MM.1S (cell line): ENCODE results near the gene EXOSC3.

Experiments used
- DNase-seq: peaks from one replicate; pipeline ENCODE4 v3.0.0-alpha.2; 2015
- H2AFZ ChIP-seq: fragments of 300-600 bp; sonication (generic); 2 replicates; pipeline ENCODE4 v1.6.0; 2016; ENCODE audit warnings: antibody characterized with exemption, low read length
- H3F3A ChIP-seq: fragments of 300-600 bp; sonication (generic); 2 replicates; pipeline ENCODE4 v1.6.1; 2016; ENCODE audit warnings: mild to moderate bottlenecking, antibody characterized with exemption, low read length, moderate library complexity, mixed read lengths; ENCODE audit not compliant: insufficient read depth
- H3K27ac ChIP-seq: fragments of 300-600 bp; sonication (generic); 2 replicates; pipeline ENCODE4 v1.5.1; 2016; ENCODE audit warnings: mild to moderate bottlenecking, low read length
- H3K27me3 ChIP-seq: fragments of 300-600 bp; sonication (generic); replicated peaks from 2 replicates; pipeline ENCODE4 v1.6.0; 2016; ENCODE audit warnings: low read length; ENCODE audit not compliant: insufficient read depth
- H3K36me3 ChIP-seq: fragments of 300-600 bp; sonication (generic); replicated peaks from 2 replicates; pipeline ENCODE4 v1.6.1; 2016; ENCODE audit warnings: mild to moderate bottlenecking, low read length, mixed read lengths; ENCODE audit not compliant: insufficient read depth
- H3K4me1 ChIP-seq: fragments of 300-600 bp; sonication (generic); 2 replicates; pipeline ENCODE4 v1.6.1; 2016; ENCODE audit warnings: low read length, mixed read lengths
- H3K4me2 ChIP-seq: fragments of 300-600 bp; sonication (generic); 2 replicates; pipeline ENCODE4 v1.6.0; 2016; ENCODE audit warnings: low read depth, low read length
- H3K4me3 ChIP-seq: fragments of 300-600 bp; sonication (generic); 2 replicates; pipeline ENCODE4 v1.5.1; 2016; ENCODE audit warnings: low read length, mixed read lengths
- H3K79me2 ChIP-seq: fragments of 300-600 bp; sonication (generic); 2 replicates; pipeline ENCODE4 v1.6.1; 2016; ENCODE audit warnings: mixed run types, low read length, mixed read lengths
- H3K9ac ChIP-seq: fragments of 300-600 bp; sonication (generic); 2 replicates; pipeline ENCODE4 v1.6.1; 2016; ENCODE audit warnings: low read length, mixed read lengths
- H3K9me2 ChIP-seq: fragments of 300-600 bp; sonication (generic); replicated peaks from 2 replicates; pipeline ENCODE4 v1.6.1; 2016; ENCODE audit warnings: mild to moderate bottlenecking, low read length, mixed read lengths; ENCODE audit not compliant: insufficient read depth
- H3K9me3 ChIP-seq: fragments of 300-600 bp; sonication (generic); replicated peaks from 2 replicates; pipeline ENCODE4 v1.6.1; 2016; ENCODE audit warnings: mild to moderate bottlenecking, low read length, mixed read lengths; ENCODE audit not compliant: insufficient read depth
- H4K20me1 ChIP-seq: fragments of 300-600 bp; sonication (generic); 2 replicates; pipeline ENCODE4 v1.6.1; 2016; ENCODE audit warnings: mild to moderate bottlenecking, low read length, moderate library complexity, mixed read lengths; ENCODE audit not compliant: insufficient read depth
- CTCF ChIP-seq: fragments of 300-600 bp; sonication (generic); IDR thresholded peaks from 2 replicates; pipeline ENCODE4 v1.5.1; 2016; ENCODE audit warnings: antibody characterized with exemption, low read length, mixed read lengths
- EZH2 ChIP-seq: fragments of 300-600 bp; sonication (generic); optimal IDR thresholded peaks from 2 replicates; pipeline ENCODE3; 2017; ENCODE audit warnings: low read depth, mild to moderate bottlenecking, antibody characterized with exemption, low read length, mixed read lengths
- EZH2phosphoT487 ChIP-seq: fragments of 300-600 bp; sonication (generic); IDR thresholded peaks from 2 replicates; pipeline ENCODE4 v1.6.1; 2018; ENCODE audit warnings: antibody characterized with exemption, low read length

The EXOSC3 gene

GRCh38 chr9:37800631-37801286, 15.9 kb upstream of the EXOSC3 start, which contains the start of gene DCAF10:
Gene DCAF10, plus strand, starts transcription at chr9:37800797. Its CDS starts 70 bp downstream, at chr9:37800867.
- H3K4me1 ChIP-seq, result peaks cover 24% of the 10 kb centered on the region
- DNase-seq, result peak; percentile 81
- no peaks in the 10 kb centered on the region for H3K9me3 ChIP-seq
- peaks cover 46% of the 10 kb centered on the region for H3K79me2 ChIP-seq
- H3F3A ChIP-seq, result 0 out of 2 replicates have a peak, but pooled peaks cover 7% of the 10 kb centered on the region
- peaks cover 3% of the 10 kb centered on the region; the same call in 1 of the 2 replicates for H4K20me1 ChIP-seq
- peak within 1 kb of the TSS; percentile 80 for H3K9ac ChIP-seq
- H3K4me2 ChIP-seq, result peak within 1 kb of the TSS; percentile 85
- no peaks in the 10 kb centered on the region for H3K27me3 ChIP-seq
- peak within 1 kb of the TSS; percentile 69 for H3K4me3 ChIP-seq
- no peaks in the 10 kb centered on the region for H3K9me2 ChIP-seq
- peak within 1 kb of the TSS; percentile 87 for H2AFZ ChIP-seq
- H3K27ac ChIP-seq, result peak within 1 kb of the TSS; percentile 50; the same call in 1 of the 2 replicates
- no peaks in the 10 kb centered on the region; the same call in 1 of the 2 replicates for H3K36me3 ChIP-seq
- TF ChIP-seq EZH2, result no peak
- TF ChIP-seq EZH2phosphoT487, result no peak
- TF ChIP-seq CTCF, result no peak

GRCh38 chr9:37798677-37799076, 13.8 kb upstream of the EXOSC3 start:
- Histone ChIP-seq H4K20me1 (peaks cover 3% of the 10 kb centered on the region; the same call in 1 of the 2 replicates), H3K27ac (no peak overlapping the region), H3K4me3 (no peak overlapping the region), H2AFZ (no peak overlapping the region), H3K9ac (no peak overlapping the region), H3K9me3 (no peaks in the 10 kb centered on the region), H3K4me2 (0 out of 2 replicates have a peak overlapping the region, but pooled peaks have one; percentile 9), H3K79me2 (peaks cover 31% of the 10 kb centered on the region), H3K4me1 (peaks cover 24% of the 10 kb centered on the region), H3K27me3 (no peaks in the 10 kb centered on the region), H3F3A (0 out of 2 replicates have a peak, but pooled peaks cover 7% of the 10 kb centered on the region), H3K9me2 (no peaks in the 10 kb centered on the region), H3K36me3 (no peaks in the 10 kb centered on the region)
- DNase-seq, result peak; percentile 36
- TF ChIP-seq CTCF, result no peak
- no peak for TF ChIP-seq EZH2phosphoT487
- no peak for TF ChIP-seq EZH2

GRCh38 chr9:37796232-37796631, 11.4 kb upstream of the EXOSC3 start:
- 0 out of 2 replicates have a peak, but pooled peaks cover 7% of the 10 kb centered on the region for H3F3A ChIP-seq
- no peak overlapping the region for H3K4me3 ChIP-seq
- no peaks in the 10 kb centered on the region for H3K9me2 ChIP-seq
- peaks cover 9% of the 10 kb centered on the region for H3K4me1 ChIP-seq
- no peaks in the 10 kb centered on the region for H4K20me1 ChIP-seq
- H3K27ac ChIP-seq, result no peak overlapping the region
- no peak overlapping the region for H2AFZ ChIP-seq
- no peak for DNase-seq
- peaks cover 6% of the 10 kb centered on the region for H3K79me2 ChIP-seq
- TF ChIP-seq CTCF (no peak), EZH2 (no peak), EZH2phosphoT487 (no peak)
- H3K4me2 ChIP-seq, result no peak overlapping the region
- no peaks in the 10 kb centered on the region for H3K27me3 ChIP-seq
- H3K9me3 ChIP-seq, result no peaks in the 10 kb centered on the region
- H3K36me3 ChIP-seq, result no peaks in the 10 kb centered on the region
- H3K9ac ChIP-seq, result no peak overlapping the region
